Right lobe of liver (tissue), 4 donors: ENCODE results near the gene TRPV2.
"Not testable (repeated sequence)": the region's sequence is repeated elsewhere in the genome, so short reads cannot be mapped to it uniquely, and the experiment has no call there.

Experiments
- POLR2A ChIP-seq: fragments of 450-650 bp; IDR thresholded peaks from one replicate; pipeline ENCODE4 v1.6.1; 2017; ENCODE audit warnings: antibody characterized with exemption, mild to moderate bottlenecking
- TF ChIP-seq, protein P1 (sequence below), 4 donors: fragments of 200-600 bp in 3 of 4; fragments of 450-650 bp in 1 of 4; IDR thresholded peaks; one replicate each; pipeline versions ENCODE4 v1.5.1 to v1.8.0; 2016 to 2022; ENCODE audit warnings: antibody characterized with exemption in 4 of 4, mild to moderate bottlenecking in 2 of 4
- donor health status: DM: no; HTN: no; CAD: no.
- donor health status: DM: no; HTN: no; CAD: no.
- donor health status: DM: no; HTN: yes; CAD: no.

DNA sequence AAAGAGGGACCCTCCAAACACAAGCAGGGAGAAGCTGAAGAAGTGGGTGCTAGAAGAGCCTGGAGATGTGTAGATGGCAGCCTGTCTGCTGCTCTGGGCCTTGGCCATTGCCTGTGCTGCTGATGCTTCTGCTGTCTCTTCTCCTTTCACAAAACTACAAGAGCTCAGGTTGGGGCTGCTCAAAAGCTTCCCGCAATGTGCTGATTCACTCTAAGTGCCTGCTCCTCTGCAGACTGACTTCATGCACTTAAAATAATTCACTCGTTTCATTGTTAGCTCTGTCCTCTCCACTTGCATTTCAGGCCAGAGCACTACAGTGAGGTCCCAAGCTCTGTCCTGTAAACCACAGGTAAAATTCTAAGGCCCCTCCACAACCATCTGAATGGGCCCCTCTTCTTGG lies 18.7 kb upstream of the TRPV2 start:
- TF ChIP-seq, protein P1, sequence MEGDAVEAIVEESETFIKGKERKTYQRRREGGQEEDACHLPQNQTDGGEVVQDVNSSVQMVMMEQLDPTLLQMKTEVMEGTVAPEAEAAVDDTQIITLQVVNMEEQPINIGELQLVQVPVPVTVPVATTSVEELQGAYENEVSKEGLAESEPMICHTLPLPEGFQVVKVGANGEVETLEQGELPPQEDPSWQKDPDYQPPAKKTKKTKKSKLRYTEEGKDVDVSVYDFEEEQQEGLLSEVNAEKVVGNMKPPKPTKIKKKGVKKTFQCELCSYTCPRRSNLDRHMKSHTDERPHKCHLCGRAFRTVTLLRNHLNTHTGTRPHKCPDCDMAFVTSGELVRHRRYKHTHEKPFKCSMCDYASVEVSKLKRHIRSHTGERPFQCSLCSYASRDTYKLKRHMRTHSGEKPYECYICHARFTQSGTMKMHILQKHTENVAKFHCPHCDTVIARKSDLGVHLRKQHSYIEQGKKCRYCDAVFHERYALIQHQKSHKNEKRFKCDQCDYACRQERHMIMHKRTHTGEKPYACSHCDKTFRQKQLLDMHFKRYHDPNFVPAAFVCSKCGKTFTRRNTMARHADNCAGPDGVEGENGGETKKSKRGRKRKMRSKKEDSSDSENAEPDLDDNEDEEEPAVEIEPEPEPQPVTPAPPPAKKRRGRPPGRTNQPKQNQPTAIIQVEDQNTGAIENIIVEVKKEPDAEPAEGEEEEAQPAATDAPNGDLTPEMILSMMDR (IDR thresholded peaks at IDR 0.05): not testable (repeated sequence)
- TF ChIP-seq POLR2A: not testable (repeated sequence)
